Activated CD4-positive, alpha-beta T cell treated with anti-CD3 and anti-CD28 coated beads for 36 hours (primary cell): ENCODE data around the gene XPC. TPM values are rescaled to one million over a fixed set of nuclear protein-coding genes. Genes with fewer than 3 reads are reported as not detected.

ENCODE experiments used
- ATAC-seq: fragments of 200-7000 bp; cut with Tn5 transposase; one replicate; pipeline ENCODE4 v1.10.0; 2021; ENCODE audit warnings: mild to moderate bottlenecking, moderate library complexity
- CTCF ChIA-PET: fragments of 350-600 bp; sonication (Branson Sonifier 250); formaldehyde crosslinking; loops from one replicate; lab custom pipeline; 2021; ENCODE audit warnings: antibody characterized with exemption; lab: Charles Lee
- POLR2A ChIA-PET: fragments of 350-600 bp; sonication (Branson Sonifier 250); formaldehyde crosslinking; loops from one replicate; lab custom pipeline; 2021; ENCODE audit warnings: antibody characterized with exemption, inconsistent platforms; lab: Charles Lee
- DNase-seq: peaks from one replicate; pipeline ENCODE4 v3.0.0-alpha.2; 2020
- H3K27ac Mint-ChIP-seq: one replicate; pipeline ENCODE4 v1.8.0; 2021; ENCODE audit warnings: mixed read lengths
- H3K27me3 Mint-ChIP-seq: one replicate; pipeline ENCODE4 v1.8.0; 2021; ENCODE audit warnings: mixed read lengths
- H3K36me3 Mint-ChIP-seq: one replicate; pipeline ENCODE4 v1.8.0; 2021; ENCODE audit warnings: low read depth, mixed read lengths
- H3K4me1 Mint-ChIP-seq: one replicate; pipeline ENCODE4 v1.8.0; 2021; ENCODE audit warnings: mixed read lengths
- H3K4me3 Mint-ChIP-seq: one replicate; pipeline ENCODE4 v1.8.0; 2021; ENCODE audit warnings: mild to moderate bottlenecking, moderate library complexity, mixed read lengths
- H3K9me3 Mint-ChIP-seq: one replicate; pipeline ENCODE4 v1.8.0; 2021; ENCODE audit warnings: low read depth, mixed read lengths
- intact Hi-C, 2 experiments: fragments of 100-400 bp; cut with DNase I in 1 of 2; cut with micrococcal nuclease in 1 of 2; formaldehyde crosslinking; loops; one replicate each; pipeline versions ENCODE4 v1.14.2 to v1.15.1; 2022 to 2024; cut with DNase I, micrococcal nuclease
- total RNA-seq, 2 experiments: library from RNA; stranded (reverse); gene quantifications; one replicate each; pipeline ENCODE4 v1.2.3, GENCODE V29; 2021

XPC gene
- total RNA-seq, 2 experiments from 2014 or later: 24.3 to 24.7 TPM

- Mint-ChIP-seq H3K4me1 (no peaks in the 10 kb centered on the region), H3K4me3 (no peak overlapping the region), H3K9me3 (peaks cover 4% of the 10 kb centered on the region), H3K27ac (no peak overlapping the region), H3K27me3 (peaks cover 2% of the 10 kb centered on the region), H3K36me3 (peaks cover 4% of the 10 kb centered on the region)
- ChIA-PET CTCF (interaction anchor here (1.5 kb wide), 1 partner anchor 13 kb away, joined by 5 read pairs; no protein-coding TSS in a partner anchor), POLR2A (no interaction called here)
- DNase-seq (peak; percentile 22), ATAC-seq (no peak)
- intact Hi-C loops: no loop called here
These were observed 38.1 kb upstream of the XPC start for GRCh38 chr3:14216257-14217048.

- no peak overlapping the region for H3K4me3 Mint-ChIP-seq
- no peaks in the 10 kb centered on the region for H3K27me3 Mint-ChIP-seq
- ChIA-PET CTCF (no interaction called here), POLR2A (no interaction called here)
- no peak overlapping the region for H3K27ac Mint-ChIP-seq
- no peaks in the 10 kb centered on the region for H3K4me1 Mint-ChIP-seq
- intact Hi-C loops: no loop called here
- no peak for DNase-seq
- no peaks in the 10 kb centered on the region for H3K9me3 Mint-ChIP-seq
- no peaks in the 10 kb centered on the region for H3K36me3 Mint-ChIP-seq
- no peak for ATAC-seq
These were observed 36.4 kb upstream of the XPC start for GRCh38 chr3:14214764-14215163.

- Mint-ChIP-seq H3K27me3 (no peaks in the 10 kb centered on the region), H3K27ac (no peak overlapping the region), H3K4me1 (no peaks in the 10 kb centered on the region), H3K9me3 (no peaks in the 10 kb centered on the region), H3K36me3 (no peaks in the 10 kb centered on the region), H3K4me3 (no peak overlapping the region)
- ChIA-PET POLR2A (interaction anchor here (0.7 kb wide), 1 partner anchor 310 kb away, joined by 3 read pairs; no protein-coding TSS in a partner anchor), CTCF (interaction anchor here (1.1 to 4.2 kb wide), 3 partner anchors 8 to 317 kb away, joined by 3 to 35 read pairs (median 10); no protein-coding TSS in a partner anchor)
- intact Hi-C loops: no loop called here
- DNase-seq (no peak), ATAC-seq (no peak)
These were observed 34.8 kb upstream of the XPC start for GRCh38 chr3:14213066-14213774.

GRCh38 chr3:14212032-14212431 is 33.6 kb upstream of the XPC start:
- ATAC-seq (no peak), DNase-seq (no peak)
- ChIA-PET POLR2A (no interaction called here), CTCF (interaction anchor here (1.4 to 4.2 kb wide), 3 partner anchors 10 to 315 kb away, joined by 3 to 35 read pairs (median 10); no protein-coding TSS in a partner anchor)
- Mint-ChIP-seq H3K4me1 (no peaks in the 10 kb centered on the region), H3K27ac (no peak overlapping the region), H3K9me3 (no peaks in the 10 kb centered on the region), H3K4me3 (no peak overlapping the region), H3K36me3 (no peaks in the 10 kb centered on the region), H3K27me3 (no peaks in the 10 kb centered on the region)
- intact Hi-C loops: no loop called here

- no peaks in the 10 kb centered on the region for H3K9me3 Mint-ChIP-seq
- H3K27me3 Mint-ChIP-seq: no peaks in the 10 kb centered on the region
- H3K36me3 Mint-ChIP-seq: no peaks in the 10 kb centered on the region
- DNase-seq: no peak
- ChIA-PET POLR2A (no interaction called here), CTCF (interaction anchor here (0.9 to 4.2 kb wide), 4 partner anchors 9 to 315 kb away, joined by 3 to 35 read pairs (median 6); no protein-coding TSS in a partner anchor)
- no peak for ATAC-seq
- H3K27ac Mint-ChIP-seq: no peak overlapping the region
- H3K4me3 Mint-ChIP-seq: no peak overlapping the region
- no peaks in the 10 kb centered on the region for H3K4me1 Mint-ChIP-seq
- intact Hi-C loops: no loop called here
These were observed 33.2 kb upstream of the XPC start for GRCh38 chr3:14211621-14212020.

- CTCF ChIA-PET: interaction anchor here (0.6 to 4.2 kb wide), 6 partner anchors 9 to 314 kb away, joined by 3 to 35 read pairs (median 3); no protein-coding TSS in a partner anchor
These were observed 32.6 kb upstream of the XPC start for GRCh38 chr3:14210843-14211594.

GRCh38 chr3:14210290-14210688 is 31.9 kb upstream of the XPC start:
- Mint-ChIP-seq H3K4me3 (no peak overlapping the region), H3K9me3 (no peaks in the 10 kb centered on the region), H3K4me1 (no peaks in the 10 kb centered on the region), H3K27me3 (no peaks in the 10 kb centered on the region), H3K36me3 (no peaks in the 10 kb centered on the region), H3K27ac (no peak overlapping the region)
- ATAC-seq: no peak
- CTCF ChIA-PET: interaction anchor here (0.9 to 4.2 kb wide), 2 partner anchors 8 to 13 kb away, joined by 3 to 35 read pairs; no protein-coding TSS in a partner anchor
- intact Hi-C loops: no loop called here
- POLR2A ChIA-PET: no interaction called here
- no peak for DNase-seq

More at GRCh38 chr3:14210843-14211594, 32.6 kb upstream of the XPC start:
- no peak for DNase-seq
- ATAC-seq: no peak
- POLR2A ChIA-PET: no interaction called here
- Mint-ChIP-seq H3K9me3 (no peaks in the 10 kb centered on the region), H3K4me1 (no peaks in the 10 kb centered on the region), H3K36me3 (no peaks in the 10 kb centered on the region), H3K27me3 (no peaks in the 10 kb centered on the region), H3K27ac (no peak overlapping the region), H3K4me3 (no peak overlapping the region)
- intact Hi-C loops: no loop called here

- no peak for ATAC-seq
- no peaks in the 10 kb centered on the region for H3K27me3 Mint-ChIP-seq
- no peak overlapping the region for H3K27ac Mint-ChIP-seq
- intact Hi-C loops: no loop called here
- ChIA-PET POLR2A (no interaction called here), CTCF (interaction anchor here (0.8 kb wide), 1 partner anchor 14 kb away, joined by 3 read pairs; no protein-coding TSS in a partner anchor)
- no peaks in the 10 kb centered on the region for H3K36me3 Mint-ChIP-seq
- H3K4me1 Mint-ChIP-seq: no peaks in the 10 kb centered on the region
- no peaks in the 10 kb centered on the region for H3K9me3 Mint-ChIP-seq
- H3K4me3 Mint-ChIP-seq: no peak overlapping the region
- DNase-seq: no peak
These were observed 31.3 kb upstream of the XPC start for GRCh38 chr3:14209581-14210289.

- Mint-ChIP-seq H3K9me3 (no peaks in the 10 kb centered on the region), H3K27me3 (no peaks in the 10 kb centered on the region), H3K4me1 (no peaks in the 10 kb centered on the region), H3K27ac (no peak overlapping the region), H3K4me3 (no peak overlapping the region), H3K36me3 (no peaks in the 10 kb centered on the region)
- POLR2A ChIA-PET: no interaction called here
- CTCF ChIA-PET: interaction anchor here (0.8 kb wide), 1 partner anchor 13 kb away, joined by 3 read pairs; no protein-coding TSS in a partner anchor
- intact Hi-C loops: no loop called here
- no peak for ATAC-seq
- DNase-seq: no peak
These were observed 30.6 kb upstream of the XPC start for GRCh38 chr3:14208977-14209394.

- Mint-ChIP-seq H3K4me1 (peaks cover 2% of the 10 kb centered on the region), H3K9me3 (no peaks in the 10 kb centered on the region), H3K4me3 (no peak overlapping the region), H3K36me3 (no peaks in the 10 kb centered on the region), H3K27me3 (no peaks in the 10 kb centered on the region), H3K27ac (no peak overlapping the region)
- CTCF ChIA-PET: no interaction called here
- DNase-seq (no peak), ATAC-seq (no peak)
- intact Hi-C loops: no loop called here
- POLR2A ChIA-PET: no interaction called here
These were observed 29.8 kb upstream of the XPC start for GRCh38 chr3:14208168-14208567.
